Measurements from ENCODE around the gene HAND1. TPM values are rescaled to one million over a fixed set of nuclear protein-coding genes. Genes with fewer than 3 reads are reported as not detected.
A peak's percentile ranks its signal among the peaks of the same experiment; 100 is the strongest.

The HAND1 gene
- total RNA-seq, 1 donor from 2014 or later: not detected

DNA sequence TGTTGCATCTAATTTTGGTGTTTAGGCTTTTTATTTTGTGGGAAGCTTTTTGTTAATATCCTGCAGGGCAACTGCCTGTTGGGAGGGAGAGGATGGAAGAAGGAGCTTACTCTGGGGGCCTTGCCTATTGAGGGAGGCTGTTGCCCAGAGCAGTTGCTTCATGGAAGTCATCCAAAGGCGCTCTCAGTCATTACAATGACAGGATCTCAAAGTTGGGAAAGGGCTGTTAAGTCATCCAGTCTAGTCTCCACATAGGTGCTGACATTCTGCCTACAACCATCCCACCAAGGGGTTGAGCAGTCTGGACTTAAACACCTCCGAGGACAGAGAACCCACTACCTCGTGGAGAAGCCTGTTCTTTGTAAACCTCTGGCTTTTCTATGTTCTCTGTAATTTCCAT is 19.0 kb downstream of the HAND1 start:
- DNase-seq (ENCODE audit: low read depth in 2 of 2): no peak

DNA sequence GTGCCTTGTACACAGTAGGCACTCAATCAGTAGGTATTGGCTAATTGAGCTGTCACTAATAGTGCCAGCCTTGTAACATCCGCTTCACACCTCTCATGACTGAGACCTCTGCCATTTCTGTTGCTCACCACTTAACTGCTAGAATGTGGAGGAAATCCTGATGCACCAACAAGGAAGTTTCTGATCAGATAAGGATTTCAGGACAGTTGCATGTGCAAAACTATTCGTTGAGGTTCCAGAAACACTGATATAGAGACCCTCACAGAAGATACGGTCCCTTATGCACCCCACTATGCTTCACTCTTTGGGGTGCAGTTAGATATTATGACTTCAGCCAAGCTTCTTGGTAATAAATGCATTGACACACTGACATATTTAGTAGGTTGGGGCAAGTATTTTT is 21.5 kb downstream of the HAND1 start:
- no peak for DNase-seq (ENCODE audit: low read depth in 2 of 2)

DNA sequence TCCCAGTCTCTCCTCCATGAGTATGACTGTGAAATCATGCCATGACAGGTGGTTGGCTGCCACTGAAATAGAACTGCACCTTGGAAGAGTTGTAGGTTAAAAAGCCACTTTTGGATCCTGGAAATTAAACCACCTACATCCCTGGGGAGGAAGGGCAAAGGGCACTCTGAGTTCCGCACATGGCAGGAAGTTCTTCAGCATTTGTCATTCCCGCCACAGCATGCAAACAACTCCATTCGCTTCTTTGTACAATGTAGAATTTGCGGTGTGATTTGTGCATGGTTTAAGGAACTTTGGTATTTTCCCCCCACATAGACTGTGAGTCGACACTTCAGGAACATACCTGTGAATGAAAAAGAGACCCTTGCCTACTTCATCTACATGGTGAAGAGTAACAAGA is 22.4 kb downstream of the HAND1 start:
- no peak for DNase-seq (ENCODE audit: low read depth in 2 of 2)

DNA sequence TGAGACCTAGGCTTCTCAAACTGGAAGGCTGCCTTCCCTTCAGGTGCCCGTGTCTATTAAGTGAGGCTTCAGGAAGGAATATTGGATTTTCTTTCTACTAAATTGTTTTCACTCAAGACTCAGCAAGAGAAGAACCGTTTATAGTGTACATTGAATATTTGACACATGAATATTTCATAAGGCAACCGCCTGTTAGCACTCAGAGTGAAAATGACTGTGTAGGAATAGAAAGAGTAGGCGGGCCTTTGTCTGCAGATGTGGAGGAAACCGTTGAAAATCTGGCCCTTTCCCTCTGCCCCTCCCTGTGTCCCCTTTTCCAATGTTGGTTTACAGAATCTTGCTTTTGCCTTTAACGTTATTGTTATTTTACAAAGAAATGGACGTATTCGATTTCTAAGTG is 26.1 kb downstream of the HAND1 start:
- no peak for DNase-seq (ENCODE audit: low read depth in 2 of 2)

DNA sequence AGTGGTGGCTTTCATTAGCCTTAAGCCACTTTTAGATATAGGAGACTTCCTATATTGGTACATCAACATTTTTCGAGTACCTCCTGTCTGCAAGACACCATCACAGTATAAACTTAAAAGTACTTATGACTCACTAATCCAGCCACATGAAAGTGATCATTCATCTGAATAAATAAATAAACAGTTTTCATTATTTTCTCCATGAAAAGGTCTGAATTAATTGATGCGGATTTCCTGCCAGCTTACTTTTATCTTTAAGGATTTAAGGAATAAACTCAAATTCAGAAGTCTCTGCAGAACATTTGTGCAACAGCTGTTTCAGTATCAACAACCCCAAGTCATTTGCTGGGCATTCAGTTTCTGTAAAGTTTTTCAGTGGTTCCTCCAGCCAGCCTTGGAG is 28.2 kb downstream of the HAND1 start:
- no peak for DNase-seq (ENCODE audit: low read depth in 2 of 2)

DNA sequence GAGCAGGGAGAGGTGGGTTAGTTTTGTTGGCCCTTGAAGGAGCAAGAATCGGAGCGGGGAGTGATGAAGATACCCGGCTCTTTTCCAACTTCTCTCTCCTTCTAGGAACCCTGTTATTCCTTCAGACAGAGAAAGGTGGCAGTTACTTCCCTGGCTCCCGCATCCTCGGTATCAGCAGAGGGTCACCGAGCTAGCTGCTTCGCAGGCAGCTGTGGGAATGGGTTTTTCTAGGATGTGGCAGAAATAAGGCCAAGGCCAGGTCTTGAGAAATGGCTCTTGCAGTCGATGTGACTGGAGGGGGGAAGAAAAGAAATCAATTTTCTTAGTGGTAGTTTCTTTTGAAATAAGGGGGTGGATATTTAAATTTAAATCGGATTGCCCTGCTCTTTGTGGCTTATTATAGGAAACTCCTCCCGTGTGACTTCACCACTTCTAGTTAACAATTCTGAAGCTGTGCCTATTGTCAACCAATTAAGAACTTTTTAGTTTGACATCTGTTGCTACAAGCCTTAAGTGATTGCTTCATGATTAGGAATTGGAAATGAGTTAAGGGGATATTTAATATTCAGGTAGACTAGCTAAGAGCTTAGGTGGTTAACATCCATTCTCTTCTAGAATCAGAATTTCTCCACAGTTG is 30.8 kb downstream of the HAND1 start:
- no peak for DNase-seq (ENCODE audit: low read depth in 2 of 2)

DNA sequence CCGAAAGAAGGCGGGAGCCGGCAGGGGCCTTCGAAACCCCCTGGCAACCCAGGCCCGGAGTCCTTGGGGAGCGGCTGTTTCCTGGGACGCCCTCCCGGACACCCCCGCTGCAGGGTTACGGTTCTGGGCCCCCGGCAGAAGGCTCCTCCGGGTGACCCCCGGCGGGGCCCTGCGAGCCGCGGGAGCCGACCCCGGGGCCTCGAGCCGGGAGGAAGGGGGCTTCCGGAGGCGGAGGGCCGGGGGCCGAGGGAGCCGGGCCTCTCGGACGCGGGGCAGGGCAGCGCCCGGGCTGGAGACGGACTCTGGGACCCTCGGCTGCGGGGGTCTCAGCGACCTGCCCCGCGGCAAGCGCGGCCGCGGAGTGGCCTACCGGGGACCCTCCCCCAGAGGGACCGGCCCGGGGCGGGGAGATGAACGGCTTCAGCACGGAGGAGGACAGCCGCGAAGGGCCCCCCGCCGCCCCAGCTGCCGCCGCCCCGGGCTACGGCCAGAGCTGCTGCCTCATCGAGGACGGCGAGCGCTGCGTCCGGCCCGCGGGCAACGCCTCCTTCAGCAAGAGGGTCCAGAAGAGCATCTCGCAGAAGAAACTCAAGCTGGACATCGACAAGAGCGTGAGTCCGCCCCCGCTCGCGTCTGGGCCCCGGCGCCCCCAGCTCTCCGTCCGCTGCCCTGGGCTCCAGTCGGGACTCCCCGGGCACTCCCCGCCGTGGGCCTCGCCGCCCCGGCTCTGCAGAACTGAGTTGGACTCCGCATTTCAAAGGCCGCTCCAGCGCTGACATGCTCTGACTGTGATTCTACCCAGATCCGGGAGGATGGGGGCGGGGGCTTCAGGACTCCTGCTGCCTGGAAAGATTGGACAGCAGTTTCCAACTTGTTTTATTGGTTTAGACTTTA is 31.6 kb downstream of the HAND1 start:
- DNase-seq (ENCODE audit: low read depth in 2 of 2): peak; percentile 75 to 78

DNA sequence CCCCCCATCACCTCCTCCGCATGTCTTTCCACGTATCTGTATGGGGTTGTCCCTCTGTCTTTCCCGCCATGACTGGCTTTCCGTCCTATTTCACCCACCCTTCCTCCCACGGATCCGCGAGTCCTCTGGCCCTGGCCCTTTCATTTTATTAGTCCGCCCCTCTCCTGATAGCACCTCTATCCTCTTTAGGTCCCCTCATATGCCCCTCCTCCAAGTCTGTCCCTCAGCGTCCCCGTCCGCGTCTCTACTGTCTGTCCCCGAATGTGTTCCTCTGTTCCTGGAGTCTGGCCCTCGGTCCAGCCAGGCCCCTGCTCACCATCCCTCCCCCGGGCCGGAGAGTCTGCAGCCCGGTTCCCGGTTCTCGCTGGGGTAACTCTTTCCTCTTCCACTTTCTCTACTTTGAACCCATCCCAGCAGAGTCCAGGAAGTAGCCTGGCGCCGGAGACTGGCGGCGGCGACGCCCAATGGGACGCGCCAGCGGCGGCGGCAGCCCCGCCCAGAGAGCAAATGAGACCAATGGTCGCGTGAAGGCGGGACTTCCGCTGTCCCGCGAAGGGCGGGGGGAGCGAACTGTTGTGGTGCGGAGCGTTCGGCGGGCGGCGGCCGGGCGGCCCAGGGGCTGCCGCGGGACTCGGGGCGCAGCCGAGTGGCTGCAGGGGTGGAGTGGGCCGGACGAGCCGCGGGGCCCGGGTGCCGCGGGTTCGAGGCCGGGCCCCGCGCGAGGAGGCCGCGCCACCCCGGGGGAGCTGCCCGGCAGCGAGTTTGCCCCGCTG is 32.4 kb downstream of the HAND1 start, which contains the start of gene SAP30L:
SAP30L (plus strand) TSS at position 576 of the 773 bp plus-strand sequence. CDS start 608 bp downstream, outside the sequence.
- peak; percentile 94 for DNase-seq (ENCODE audit: low read depth in 2 of 2)

DNA sequence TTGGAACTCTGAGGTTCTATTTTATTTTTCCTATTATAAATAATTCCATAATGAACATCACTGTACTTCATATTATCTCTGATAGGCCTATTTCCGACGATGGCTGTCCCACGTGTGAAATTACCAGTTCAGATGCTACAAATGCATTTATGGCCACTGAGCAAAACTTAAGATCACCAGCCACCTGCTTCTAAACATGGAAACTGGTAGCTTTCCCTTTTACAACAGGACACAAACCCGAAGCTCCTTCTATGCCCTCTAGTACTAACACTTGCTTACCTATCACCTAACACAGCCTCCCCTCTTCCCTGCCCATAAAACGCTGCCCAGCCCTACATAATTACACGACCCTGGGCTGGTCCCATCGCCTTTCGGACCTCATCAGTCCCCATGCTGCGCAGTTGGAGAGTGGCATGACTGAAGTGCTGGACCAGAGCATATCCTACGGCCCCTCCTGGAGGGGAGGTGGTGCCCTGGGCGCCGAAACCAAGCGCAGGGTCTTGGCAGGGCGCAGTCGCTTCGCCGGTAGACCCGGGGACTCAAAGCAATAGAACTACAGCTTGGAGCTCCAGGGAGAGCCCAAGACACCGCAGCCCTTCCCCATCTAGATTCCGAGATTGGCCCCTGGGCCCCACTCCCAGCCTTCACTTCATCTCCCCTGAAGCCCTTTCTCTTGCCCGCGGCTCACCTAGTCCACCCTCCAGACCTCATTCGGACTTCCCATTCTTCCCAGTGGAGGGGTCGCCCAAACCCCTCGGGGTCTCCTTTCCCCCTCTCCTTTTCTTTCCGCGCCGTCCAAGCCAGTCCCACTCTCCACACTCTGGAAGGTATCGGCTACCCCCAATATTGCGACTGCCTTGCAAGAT is 33.2 kb downstream of the HAND1 start:
- peak; percentile 24 to 28 for DNase-seq (ENCODE audit: low read depth in 2 of 2)

DNA sequence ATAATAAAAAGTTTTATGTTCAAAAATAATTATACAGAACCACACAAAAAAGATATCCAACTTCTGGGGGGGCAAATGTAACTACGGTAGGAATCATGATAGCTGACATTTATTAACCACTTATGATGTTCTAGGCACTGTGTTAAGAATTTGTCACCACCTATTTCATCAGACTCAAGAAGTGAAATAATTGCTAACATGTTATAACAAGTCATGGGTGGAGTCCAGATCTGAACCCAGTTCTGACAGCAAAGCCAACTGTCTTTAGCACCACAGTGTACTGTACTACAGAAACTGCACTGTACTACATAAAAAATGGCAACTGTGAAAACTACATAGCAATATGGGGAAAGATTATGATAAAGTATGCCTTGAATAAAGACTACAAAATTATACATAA is 35.2 kb downstream of the HAND1 start:
- no peak for DNase-seq (ENCODE audit: low read depth in 2 of 2)

DNA sequence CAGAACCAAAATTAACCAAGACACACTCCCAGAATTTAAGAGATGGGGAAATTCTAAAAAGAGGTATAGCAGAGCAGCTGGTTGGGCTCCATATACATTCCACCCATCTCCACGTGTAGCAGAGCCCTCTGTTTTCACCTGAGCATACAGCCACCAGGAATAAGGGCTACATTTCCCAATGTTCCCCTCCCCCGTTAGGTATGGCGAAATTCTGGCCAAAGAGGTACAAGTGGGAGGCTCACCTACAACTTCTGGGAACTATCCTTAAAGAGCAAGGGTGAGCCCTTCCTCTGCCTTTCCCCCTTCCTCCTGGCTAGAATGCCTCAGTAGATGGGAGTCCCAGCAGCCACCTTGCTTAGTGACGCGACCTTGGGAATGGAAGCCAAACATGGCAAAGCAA is 37.5 kb downstream of the HAND1 start:
- DNase-seq (ENCODE audit: low read depth in 2 of 2): no peak

DNA sequence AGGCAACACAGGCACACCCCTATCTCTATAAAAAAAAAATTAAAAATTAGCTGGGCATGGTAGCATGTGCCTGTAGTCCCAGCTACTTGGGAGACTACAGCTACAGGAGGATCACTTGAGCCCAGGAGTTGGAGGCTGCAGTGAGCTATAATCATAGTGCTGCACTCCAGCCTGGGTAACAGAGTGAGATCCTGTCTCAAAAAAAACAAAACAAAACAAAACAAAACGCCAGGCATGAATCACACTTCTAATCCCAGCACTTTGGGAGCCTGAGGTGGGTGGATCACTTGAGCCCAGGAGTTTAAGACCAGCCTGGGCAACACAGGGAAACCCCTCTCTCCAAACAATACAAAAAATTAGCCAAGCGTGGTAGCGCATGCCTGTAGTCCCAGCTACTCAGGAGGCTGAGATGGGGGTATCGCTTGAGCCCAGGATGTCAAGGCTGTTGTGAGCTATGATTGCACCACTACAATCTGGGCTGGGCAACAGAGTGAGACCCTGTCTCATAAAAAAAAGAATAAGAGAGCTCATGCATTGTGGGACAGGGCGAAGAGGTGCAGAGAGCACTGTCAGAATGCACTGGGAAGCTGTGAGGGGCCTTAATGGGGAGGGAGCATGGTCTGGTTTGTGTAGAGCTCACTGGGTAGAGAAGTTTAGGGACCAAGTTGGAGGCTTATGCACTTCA is 40.6 kb downstream of the HAND1 start:
- no peak for DNase-seq (ENCODE audit: low read depth in 2 of 2)

DNA sequence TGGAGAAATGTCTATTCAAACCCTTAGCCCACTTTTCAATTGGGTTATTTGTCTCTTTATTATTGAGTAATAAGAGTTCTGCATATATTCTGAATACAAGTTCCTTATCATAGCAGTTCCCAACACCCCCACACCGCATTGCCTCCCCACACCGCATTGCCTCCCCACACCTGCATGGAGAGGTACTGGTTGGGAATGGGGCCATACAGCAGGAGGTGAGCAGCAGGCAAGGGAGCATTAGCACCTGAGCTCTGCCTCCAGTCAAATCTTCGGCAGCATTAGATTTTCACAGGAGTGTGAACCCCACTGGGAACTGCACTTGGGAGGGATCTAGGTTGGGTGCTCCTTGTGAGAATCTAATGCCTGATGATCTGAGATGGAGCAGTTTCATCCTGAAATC is 42.8 kb downstream of the HAND1 start:
- no peak for DNase-seq (ENCODE audit: low read depth in 2 of 2)

DNA sequence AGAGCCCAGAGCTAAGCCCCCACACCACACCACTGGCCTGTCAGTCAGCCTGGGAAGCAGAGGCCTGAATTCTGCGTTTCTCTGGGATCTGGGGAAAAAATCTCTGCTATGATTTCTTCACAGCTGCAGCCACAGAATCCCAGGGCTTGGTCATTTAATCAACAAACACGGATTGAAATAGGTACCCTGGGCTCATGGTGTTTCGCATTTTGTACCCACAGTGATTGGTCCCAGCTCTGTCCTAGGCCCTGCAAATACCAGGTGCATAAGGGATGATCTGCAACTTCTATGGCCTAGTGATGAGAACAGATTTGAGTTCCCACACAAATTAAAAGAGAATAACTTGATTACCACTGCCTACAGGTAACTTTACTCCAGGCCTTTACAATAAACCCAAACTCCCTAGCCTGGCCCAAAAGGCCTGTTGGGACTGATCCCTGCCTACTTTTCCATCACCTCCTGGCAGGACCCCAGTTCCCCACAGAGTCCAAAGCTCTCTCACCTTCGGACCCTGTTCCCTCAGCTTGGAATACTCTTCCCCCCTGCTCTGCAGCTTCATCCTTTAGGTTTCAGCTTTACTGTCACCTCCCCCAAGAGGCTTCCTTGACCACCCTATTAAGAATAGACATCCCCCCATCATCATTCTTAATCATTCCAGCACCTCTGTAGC is 46.9 kb downstream of the HAND1 start:
- DNase-seq (ENCODE audit: low read depth in 2 of 2): no peak

DNA sequence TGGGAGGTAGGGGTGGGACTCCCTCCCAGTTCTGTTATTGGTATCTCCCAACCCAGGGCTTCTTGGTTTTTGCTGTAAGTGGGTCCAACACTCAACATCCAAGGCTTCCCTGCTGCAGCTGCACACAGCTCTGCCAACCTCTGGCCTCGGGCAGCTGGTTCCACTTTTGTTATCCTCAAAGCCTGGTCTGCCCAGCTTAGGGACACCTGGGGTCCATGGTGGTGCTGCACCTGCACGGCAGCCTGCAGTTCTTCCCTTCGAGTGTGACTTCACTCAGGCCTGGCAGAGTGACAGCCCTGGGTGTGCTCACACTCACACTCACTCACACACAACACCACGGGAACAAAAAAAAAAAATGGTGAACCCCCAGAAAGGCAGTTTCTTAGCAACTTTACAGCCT is 47.6 kb downstream of the HAND1 start:
- no peak for DNase-seq (ENCODE audit: low read depth in 2 of 2)

DNA sequence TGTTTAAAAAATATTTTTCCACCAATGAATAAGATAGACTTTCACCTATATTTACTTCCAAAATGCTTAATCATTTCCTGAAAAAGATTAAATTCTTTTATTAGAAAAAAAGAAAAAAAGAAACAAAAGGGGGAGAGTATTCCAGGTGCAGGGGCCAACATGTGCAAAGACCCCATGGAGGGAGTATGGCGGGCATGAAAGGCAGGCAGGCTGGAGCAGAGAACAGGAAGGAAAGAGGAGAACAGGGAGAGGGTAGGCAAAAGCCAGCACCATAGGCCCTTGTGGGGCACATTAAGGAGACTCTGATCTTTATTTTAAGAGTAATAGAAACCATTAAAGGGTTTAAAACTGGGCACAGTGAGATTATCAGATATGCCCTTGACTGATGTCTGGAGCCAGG is 48.7 kb downstream of the HAND1 start:
- no peak for DNase-seq (ENCODE audit: low read depth in 2 of 2)

DNA sequence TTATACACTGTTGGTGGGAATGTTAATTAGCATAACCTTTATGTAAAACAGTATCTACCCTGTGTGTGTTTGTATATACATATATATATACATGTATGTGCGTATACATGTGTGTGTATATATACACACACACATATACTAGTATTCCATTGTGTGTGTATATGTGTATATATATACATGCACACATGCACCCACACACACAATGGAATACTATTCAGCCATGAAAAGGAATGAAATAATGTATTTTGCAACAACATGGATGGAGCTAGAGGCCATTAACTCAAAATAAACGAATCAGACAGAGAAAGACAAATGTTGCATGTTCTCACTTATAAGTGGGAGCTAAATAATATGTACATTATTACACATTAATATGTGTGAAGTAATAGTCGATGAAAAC is 49.8 kb downstream of the HAND1 start:
- no peak for DNase-seq (ENCODE audit: low read depth in 2 of 2)
